H9 (cell line): ENCODE measurements around the gene ETFA. TPM values are rescaled to one million over a fixed set of nuclear protein-coding genes. Genes with fewer than 3 reads are reported as not detected.

Source experiments
- DNase-seq: peaks from one replicate; pipeline ENCODE4 v3.0.0-alpha.2; 2017
- H2AFZ ChIP-seq: one replicate; pipeline ENCODE4 v1.6.1; 2013; ENCODE audit warnings: mild to moderate bottlenecking, low read length, control low read depth, moderate library complexity
- H2AK5ac ChIP-seq: 2 replicates; pipeline ENCODE4 v1.6.1; 2013; ENCODE audit warnings: low read length, control low read depth, mixed read lengths; ENCODE audit not compliant: insufficient read length
- H2BK120ac ChIP-seq: one replicate; pipeline ENCODE4 v1.6.1; 2013; ENCODE audit warnings: low read depth, mild to moderate bottlenecking, low read length, control low read depth, inconsistent platforms; ENCODE audit not compliant: poor library complexity, severe bottlenecking
- H2BK12ac ChIP-seq: 2 replicates; pipeline ENCODE4 v1.6.1; 2013; ENCODE audit warnings: low read length, control low read depth, mixed read lengths, low read depth; ENCODE audit not compliant: insufficient read length
- H2BK15ac ChIP-seq: 2 replicates; pipeline ENCODE4 v1.6.1; 2013; ENCODE audit warnings: low read depth, low read length, control low read depth
- H2BK20ac ChIP-seq: one replicate; pipeline ENCODE4 v1.6.1; 2013; ENCODE audit warnings: low read depth, mild to moderate bottlenecking, low read length, control low read depth, inconsistent platforms; ENCODE audit not compliant: poor library complexity, severe bottlenecking
- H2BK5ac ChIP-seq: 2 replicates; pipeline ENCODE4 v1.6.1; 2013; ENCODE audit warnings: low read length, control low read depth, mixed read lengths; ENCODE audit not compliant: insufficient read length
- H3K14ac ChIP-seq: 2 replicates; pipeline ENCODE4 v1.6.1; 2013; ENCODE audit warnings: low read length, control low read depth; ENCODE audit not compliant: insufficient read depth
- H3K18ac ChIP-seq: 2 replicates; pipeline ENCODE4 v1.6.1; 2013; ENCODE audit warnings: low read depth, mild to moderate bottlenecking, mixed read lengths, low read length, control low read depth; ENCODE audit not compliant: insufficient read length
- H3K23ac ChIP-seq: 2 replicates; pipeline ENCODE4 v1.6.1; 2013; ENCODE audit warnings: low read length, control low read depth, mixed read lengths, low read depth; ENCODE audit not compliant: insufficient read length
- H3K23me2 ChIP-seq: 2 replicates; pipeline ENCODE4 v1.6.1; 2013; ENCODE audit warnings: low read depth, mild to moderate bottlenecking, mixed read lengths, low read length, control low read depth; ENCODE audit not compliant: insufficient read length, poor library complexity, severe bottlenecking
- H3K27ac ChIP-seq: 2 replicates; pipeline ENCODE4 v1.5.1; 2013; ENCODE audit warnings: low read length, control low read depth, mixed read lengths, low read depth; ENCODE audit not compliant: insufficient read length
- H3K27me3 ChIP-seq: 2 replicates; pipeline ENCODE4 v1.6.1; 2013; ENCODE audit warnings: low read length, control low read depth, inconsistent platforms; ENCODE audit not compliant: insufficient read depth
- H3K4ac ChIP-seq: 2 replicates; pipeline ENCODE4 v1.6.1; 2013; ENCODE audit warnings: low read depth, mild to moderate bottlenecking, control low read depth, inconsistent platforms, low read length, moderate library complexity
- H3K4me1 ChIP-seq: 2 replicates; pipeline ENCODE4 v1.6.1; 2013; ENCODE audit warnings: low read length, control low read depth, inconsistent platforms; ENCODE audit not compliant: insufficient read depth
- H3K4me2 ChIP-seq: 2 replicates; pipeline ENCODE4 v1.6.1; 2013; ENCODE audit warnings: low read length, control low read depth, mixed read lengths; ENCODE audit not compliant: insufficient read length, insufficient read depth
- H3K56ac ChIP-seq: 2 replicates; pipeline ENCODE4 v1.6.1; 2013; ENCODE audit warnings: low read depth, mild to moderate bottlenecking, mixed read lengths, low read length, control low read depth; ENCODE audit not compliant: insufficient read length
- H3K79me1 ChIP-seq: 2 replicates; pipeline ENCODE4 v1.6.1; 2013; ENCODE audit warnings: low read depth, mild to moderate bottlenecking, moderate library complexity, low read length, control low read depth, inconsistent platforms; ENCODE audit not compliant: insufficient read depth, poor library complexity, severe bottlenecking
- H3K79me2 ChIP-seq: 2 replicates; pipeline ENCODE4 v1.6.1; 2013; ENCODE audit warnings: low read length, control low read depth, inconsistent platforms; ENCODE audit not compliant: insufficient read depth
- H3K9ac ChIP-seq: 2 replicates; pipeline ENCODE4 v1.6.1; 2013; ENCODE audit warnings: low read length, control low read depth, mixed read lengths; ENCODE audit not compliant: insufficient read length; ENCODE audit errors: extremely low read depth
- H3K9me3 ChIP-seq: one replicate; pipeline ENCODE4 v1.6.1; 2013; ENCODE audit warnings: low read depth, low read length, inconsistent platforms; ENCODE audit not compliant: control insufficient read depth
- H3T11ph ChIP-seq: one replicate; pipeline ENCODE4 v1.6.1; 2013; ENCODE audit warnings: mild to moderate bottlenecking, low read length, control low read depth, inconsistent platforms
- H4K20me1 ChIP-seq: one replicate; pipeline ENCODE4 v1.6.1; 2013; ENCODE audit not compliant: control insufficient read depth, insufficient read length, insufficient read depth
- H4K5ac ChIP-seq: 2 replicates; pipeline ENCODE4 v1.6.1; 2013; ENCODE audit warnings: low read depth, mild to moderate bottlenecking, mixed read lengths, low read length, control low read depth; ENCODE audit not compliant: insufficient read length
- H4K8ac ChIP-seq: replicated peaks from 2 replicates; pipeline ENCODE4 v1.6.1; 2013; ENCODE audit warnings: low read length, control low read depth, mixed read lengths, low read depth; ENCODE audit not compliant: insufficient read length
- H4K91ac ChIP-seq: 2 replicates; pipeline ENCODE4 v1.6.1; 2013; ENCODE audit warnings: low read depth, mild to moderate bottlenecking, moderate library complexity, mixed read lengths, low read length, control low read depth; ENCODE audit not compliant: insufficient read length
- H3K27ac Mint-ChIP-seq, 3 experiments: 2 replicates in 2 of 3; 3 replicates in 1 of 3; pipeline ENCODE4 v1.8.0; 2020 to 2021; ENCODE audit warnings: mixed read lengths in 3 of 3, mild to moderate bottlenecking in 1 of 3, moderate library complexity in 1 of 3
- H3K27me3 Mint-ChIP-seq: 2 replicates; pipeline ENCODE4 v1.8.0; 2021; ENCODE audit warnings: low read depth, mild to moderate bottlenecking, moderate library complexity, mixed read lengths
- H3K36me3 Mint-ChIP-seq, 3 experiments: 2 replicates in 2 of 3; 3 replicates in 1 of 3; pipeline ENCODE4 v1.8.0; 2020 to 2021; ENCODE audit warnings: low read depth in 3 of 3, mixed read lengths in 3 of 3; ENCODE audit not compliant: insufficient read depth in 1 of 3
- H3K4me1 Mint-ChIP-seq, 2 experiments: 2 replicates each; pipeline ENCODE4 v1.8.0; 2020; ENCODE audit warnings: mixed read lengths in 2 of 2
- H3K4me3 Mint-ChIP-seq, 2 experiments: 2 replicates in 1 of 2; 3 replicates in 1 of 2; pipeline ENCODE4 v1.8.0; 2020 to 2021; ENCODE audit warnings: mild to moderate bottlenecking in 2 of 2, mixed read lengths in 2 of 2, moderate library complexity in 1 of 2
- H3K9me3 Mint-ChIP-seq, 2 experiments: 2 replicates in 1 of 2; 3 replicates in 1 of 2; pipeline ENCODE4 v1.8.0; 2020; ENCODE audit warnings: mild to moderate bottlenecking in 2 of 2, mixed read lengths in 2 of 2, moderate library complexity in 1 of 2
- CTCF ChIP-seq: fragments of 200-600 bp; sonication (generic); conservative IDR thresholded peaks from 3 replicates; pipeline ENCODE4 v1.8.0; 2021; ENCODE audit warnings: antibody characterized with exemption, mild to moderate bottlenecking
- WGBS: extraction: QIAGEN DNeasy Blood & Tissue Kit; methylation state at CpG from one replicate; pipeline ENCODE4 v1.1.7; 2013; ENCODE audit warnings: missing lambda C conversion rate, low lambda C conversion rate, mixed read lengths; ENCODE audit not compliant: insufficient read length; ENCODE audit errors: extremely low coverage; 5-methylcytosine and 5-hydroxymethylcytosine counted together
- total RNA-seq: library from RNA; stranded (reverse); gene quantifications from 2 replicates; pipeline ENCODE4 v1.2.1, GENCODE V29; 2021

The ETFA gene
- total RNA-seq, 1 experiment from 2014 or later, result 109 TPM

GRCh38 chr15:76345880-76346668 lies 34.8 kb upstream of the ETFA start:
- Histone ChIP-seq H3K79me2 (no peaks in the 10 kb centered on the region), H4K91ac (no peak overlapping the region), H3K4me2 (peak overlapping the region; percentile 15), H3K18ac (no peak overlapping the region), H2BK20ac (no peak overlapping the region), H3K4me1 (no peaks in the 10 kb centered on the region), H4K5ac (no peak overlapping the region), H2BK12ac (no peak overlapping the region), H3K27ac (no peak overlapping the region), H3K9me3 (no peaks in the 10 kb centered on the region), H3K9ac (no peak overlapping the region), H3K56ac (no peak overlapping the region), H3T11ph (no peak overlapping the region), H2BK5ac (no peak overlapping the region), H3K14ac (no peak overlapping the region), H4K8ac (no peak overlapping the region), H3K27me3 (peaks cover 54% of the 10 kb centered on the region), H3K79me1 (no peaks in the 10 kb centered on the region), H3K4ac (no peak overlapping the region), H2BK15ac (no peak overlapping the region), H2BK120ac (no peak overlapping the region), H2AK5ac (no peak overlapping the region), H4K20me1 (no peaks in the 10 kb centered on the region), H3K23me2 (peaks cover 13% of the 10 kb centered on the region), H2AFZ (no peak overlapping the region), H3K23ac (no peak overlapping the region)
- Mint-ChIP-seq H3K36me3 (0 out of 7 replicates have a peak, but pooled peaks cover 0 to 2% (median 0%) of the 10 kb centered on the region in 3 experiments), H3K4me1 (peaks cover 15 to 26% of the 10 kb centered on the region in 2 experiments), H3K27me3 (peaks cover 97% of the 10 kb centered on the region), H3K9me3 (peaks cover 3 to 6% of the 10 kb centered on the region in 2 experiments; a peak in 3 of 5 replicates), H3K4me3 (peak overlapping the region; percentile 50 to 77), H3K27ac (no peak overlapping the region)
- DNase-seq, result peak; percentile 82
- no peak for TF ChIP-seq CTCF
- no CpG with 5 or more reads among the region's 65 CpGs for WGBS
